ENCODE data around the gene RHOBTB1.

The RHOBTB1 gene

GRCh38 chr10:60921633-60922032, 22.4 kb downstream of the RHOBTB1 start:
- no peaks in the 10 kb centered on the region for H3K36me3 ChIP-seq (ENCODE audit: insufficient read depth, low read length)
- H3K9me3 ChIP-seq (ENCODE audit: low read length): no peaks in the 10 kb centered on the region
- H4K20me1 ChIP-seq (ENCODE audit: insufficient read depth, low read length): no peaks in the 10 kb centered on the region
- no peaks in the 10 kb centered on the region for H3K79me2 ChIP-seq (ENCODE audit: insufficient read depth, low read length)
- H2AFZ ChIP-seq (ENCODE audit: low read length): no peak overlapping the region
- no peak overlapping the region for H3K4me2 ChIP-seq (ENCODE audit: low read length)
- no peaks in the 10 kb centered on the region for H3K9me2 ChIP-seq (ENCODE audit: low read depth, low read length)
- H3F3A ChIP-seq (ENCODE audit: insufficient read depth, low read length): no peaks in the 10 kb centered on the region
- no peak overlapping the region for H3K4me3 ChIP-seq (ENCODE audit: low read depth, low read length, poor library complexity, severe bottlenecking)
- TF ChIP-seq EZH2 (IDR thresholded peaks at IDR 0.05; ENCODE audit: borderline replicate concordance, low read length): no peak
- no peak for TF ChIP-seq CTCF (IDR thresholded peaks at IDR 0.05; ENCODE audit: low read length)
- no peaks in the 10 kb centered on the region for H3K27me3 ChIP-seq (ENCODE audit: insufficient read depth, low read length)
- H3K4me1 ChIP-seq (ENCODE audit: insufficient read depth, low read length, severe bottlenecking): no peaks in the 10 kb centered on the region
- H3K9ac ChIP-seq (ENCODE audit: low read length): no peak overlapping the region
- no peak overlapping the region for H3K27ac ChIP-seq (ENCODE audit: low read depth, low read length, poor library complexity, severe bottlenecking)

- Histone ChIP-seq H3F3A (ENCODE audit: insufficient read depth, low read length) (no peaks in the 10 kb centered on the region), H3K9me3 (ENCODE audit: low read length) (no peaks in the 10 kb centered on the region), H3K79me2 (ENCODE audit: insufficient read depth, low read length) (no peaks in the 10 kb centered on the region), H3K4me3 (ENCODE audit: low read depth, low read length, poor library complexity, severe bottlenecking) (no peak overlapping the region), H3K4me1 (ENCODE audit: insufficient read depth, low read length, severe bottlenecking) (no peaks in the 10 kb centered on the region), H3K9me2 (ENCODE audit: low read depth, low read length) (no peaks in the 10 kb centered on the region), H3K4me2 (ENCODE audit: low read length) (no peak overlapping the region), H4K20me1 (ENCODE audit: insufficient read depth, low read length) (no peaks in the 10 kb centered on the region), H3K9ac (ENCODE audit: low read length) (no peak overlapping the region), H3K27me3 (ENCODE audit: insufficient read depth, low read length) (no peaks in the 10 kb centered on the region), H2AFZ (ENCODE audit: low read length) (no peak overlapping the region), H3K27ac (ENCODE audit: low read depth, low read length, poor library complexity, severe bottlenecking) (no peak overlapping the region), H3K36me3 (ENCODE audit: insufficient read depth, low read length) (no peaks in the 10 kb centered on the region)
- TF ChIP-seq EZH2 (IDR thresholded peaks at IDR 0.05; ENCODE audit: borderline replicate concordance, low read length) (no peak), CTCF (IDR thresholded peaks at IDR 0.05; ENCODE audit: low read length) (no peak)
These were observed 23.5 kb downstream of the RHOBTB1 start for GRCh38 chr10:60920479-60920878.

- no peak overlapping the region for H3K27ac ChIP-seq (ENCODE audit: low read depth, low read length, poor library complexity, severe bottlenecking)
- H3K9me2 ChIP-seq (ENCODE audit: low read depth, low read length): no peaks in the 10 kb centered on the region
- H3K9ac ChIP-seq (ENCODE audit: low read length): no peak overlapping the region
- H3K79me2 ChIP-seq (ENCODE audit: insufficient read depth, low read length): no peaks in the 10 kb centered on the region
- no peak overlapping the region for H3K4me3 ChIP-seq (ENCODE audit: low read depth, low read length, poor library complexity, severe bottlenecking)
- H3K27me3 ChIP-seq (ENCODE audit: insufficient read depth, low read length): no peaks in the 10 kb centered on the region
- H3K36me3 ChIP-seq (ENCODE audit: insufficient read depth, low read length): no peaks in the 10 kb centered on the region
- no peak overlapping the region for H3K4me2 ChIP-seq (ENCODE audit: low read length)
- no peaks in the 10 kb centered on the region for H3K4me1 ChIP-seq (ENCODE audit: insufficient read depth, low read length, severe bottlenecking)
- no peak overlapping the region for H2AFZ ChIP-seq (ENCODE audit: low read length)
- H4K20me1 ChIP-seq (ENCODE audit: insufficient read depth, low read length): no peaks in the 10 kb centered on the region
- H3K9me3 ChIP-seq (ENCODE audit: low read length): no peaks in the 10 kb centered on the region
- no peak for TF ChIP-seq CTCF (IDR thresholded peaks at IDR 0.05; ENCODE audit: low read length)
- no peak for TF ChIP-seq EZH2 (IDR thresholded peaks at IDR 0.05; ENCODE audit: borderline replicate concordance, low read length)
- H3F3A ChIP-seq (ENCODE audit: insufficient read depth, low read length): no peaks in the 10 kb centered on the region
These were observed 24.4 kb downstream of the RHOBTB1 start for GRCh38 chr10:60919551-60919950.

Measured in OCI-LY1 (cell line).